ENCODE results near the gene PPP4R3B. TPM values are rescaled to one million over a fixed set of nuclear protein-coding genes. Genes with fewer than 3 reads are reported as not detected.

The PPP4R3B gene
- total RNA-seq, 1 donor from 2014 or later = 42.5 TPM

DNA sequence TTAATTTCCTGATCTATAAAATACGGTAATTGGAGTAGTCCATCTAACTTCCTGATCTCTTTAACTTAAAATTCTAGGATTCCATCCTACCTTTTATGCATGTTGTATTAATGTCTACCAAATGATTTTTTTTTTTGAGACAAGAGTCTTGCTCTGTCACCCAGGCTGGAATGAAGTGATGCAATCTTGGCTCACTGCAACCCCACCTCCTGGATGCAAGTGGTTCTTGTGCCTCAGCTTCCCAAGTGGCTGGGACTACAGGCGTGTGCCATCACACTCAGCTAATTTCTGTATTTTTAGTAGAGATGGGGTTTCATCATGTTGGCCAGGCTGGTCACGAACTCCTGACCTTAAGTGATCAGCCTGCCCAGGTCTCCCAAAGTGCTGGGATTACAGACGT is 50.1 kb downstream of the PPP4R3B start:
- no peaks in the 10 kb centered on the region for H3K36me3 ChIP-seq (ENCODE audit: control insufficient read depth, insufficient read depth, low read length)
- TF ChIP-seq, protein P1, sequence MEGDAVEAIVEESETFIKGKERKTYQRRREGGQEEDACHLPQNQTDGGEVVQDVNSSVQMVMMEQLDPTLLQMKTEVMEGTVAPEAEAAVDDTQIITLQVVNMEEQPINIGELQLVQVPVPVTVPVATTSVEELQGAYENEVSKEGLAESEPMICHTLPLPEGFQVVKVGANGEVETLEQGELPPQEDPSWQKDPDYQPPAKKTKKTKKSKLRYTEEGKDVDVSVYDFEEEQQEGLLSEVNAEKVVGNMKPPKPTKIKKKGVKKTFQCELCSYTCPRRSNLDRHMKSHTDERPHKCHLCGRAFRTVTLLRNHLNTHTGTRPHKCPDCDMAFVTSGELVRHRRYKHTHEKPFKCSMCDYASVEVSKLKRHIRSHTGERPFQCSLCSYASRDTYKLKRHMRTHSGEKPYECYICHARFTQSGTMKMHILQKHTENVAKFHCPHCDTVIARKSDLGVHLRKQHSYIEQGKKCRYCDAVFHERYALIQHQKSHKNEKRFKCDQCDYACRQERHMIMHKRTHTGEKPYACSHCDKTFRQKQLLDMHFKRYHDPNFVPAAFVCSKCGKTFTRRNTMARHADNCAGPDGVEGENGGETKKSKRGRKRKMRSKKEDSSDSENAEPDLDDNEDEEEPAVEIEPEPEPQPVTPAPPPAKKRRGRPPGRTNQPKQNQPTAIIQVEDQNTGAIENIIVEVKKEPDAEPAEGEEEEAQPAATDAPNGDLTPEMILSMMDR (IDR thresholded peaks at IDR 0.05; ENCODE audit: insufficient read depth, low read length, poor library complexity, severe bottlenecking) = no peak
- DNase-seq (ENCODE audit: low read depth) = no peak
- no peaks in the 10 kb centered on the region for H3K27me3 ChIP-seq (ENCODE audit: control insufficient read depth, insufficient read depth, low read length)
- H3K4me3 ChIP-seq (ENCODE audit: low read depth, low read length) = no peak overlapping the region

DNA sequence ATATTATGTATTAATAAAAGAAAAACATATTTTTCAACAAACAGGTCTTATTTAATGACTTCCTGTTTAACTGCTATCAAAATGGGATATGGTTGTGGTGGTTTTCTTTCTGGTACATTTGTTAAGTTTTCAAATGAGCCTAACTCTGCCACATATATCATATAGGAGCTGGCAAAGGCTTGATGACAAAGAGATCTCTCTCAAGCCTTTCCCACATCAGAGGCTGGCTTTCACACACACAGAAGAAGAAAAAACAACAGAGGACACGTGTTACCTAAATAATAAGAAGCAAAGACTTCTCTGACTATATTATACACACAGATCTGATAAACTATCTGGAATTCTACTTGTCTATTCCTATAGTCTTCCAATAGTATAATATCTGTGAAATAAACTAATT is 51.8 kb downstream of the PPP4R3B start:
- no peaks in the 10 kb centered on the region for H3K27me3 ChIP-seq (ENCODE audit: control insufficient read depth, insufficient read depth, low read length)
- peaks cover 1% of the 10 kb centered on the region for H3K36me3 ChIP-seq (ENCODE audit: control insufficient read depth, insufficient read depth, low read length)
- H3K4me3 ChIP-seq (ENCODE audit: low read depth, low read length) = no peak overlapping the region
- DNase-seq (ENCODE audit: low read depth) = no peak
- TF ChIP-seq, protein P1 (IDR thresholded peaks at IDR 0.05; ENCODE audit: insufficient read depth, low read length, poor library complexity, severe bottlenecking) = no peak

DNA sequence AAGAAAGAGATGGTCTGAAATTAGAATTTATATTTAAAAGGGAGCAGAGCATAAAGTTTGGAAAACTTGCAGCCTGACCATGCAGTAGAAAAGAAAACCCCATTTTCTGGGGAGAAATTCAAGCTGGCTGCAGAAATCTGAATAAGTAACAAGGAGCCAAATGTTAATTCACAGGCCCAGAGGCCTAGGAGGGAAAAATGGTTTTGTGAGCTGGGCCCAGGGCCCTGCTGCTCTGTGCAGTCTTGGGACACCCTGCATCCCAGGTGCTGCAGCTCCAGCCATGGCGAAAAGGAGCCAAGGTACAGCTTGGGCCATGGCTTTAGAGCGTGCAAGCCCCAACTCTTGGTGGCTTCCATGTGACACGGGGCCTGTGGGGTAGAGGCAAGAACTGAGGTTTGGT is 56.6 kb downstream of the PPP4R3B start:
- TF ChIP-seq, protein P1 (IDR thresholded peaks at IDR 0.05; ENCODE audit: insufficient read depth, low read length, poor library complexity, severe bottlenecking) = no peak
- peaks cover 3% of the 10 kb centered on the region for H3K36me3 ChIP-seq (ENCODE audit: control insufficient read depth, insufficient read depth, low read length)
- H3K4me3 ChIP-seq (ENCODE audit: low read depth, low read length) = no peak overlapping the region
- no peaks in the 10 kb centered on the region for H3K27me3 ChIP-seq (ENCODE audit: control insufficient read depth, insufficient read depth, low read length)
- DNase-seq (ENCODE audit: low read depth) = no peak

DNA sequence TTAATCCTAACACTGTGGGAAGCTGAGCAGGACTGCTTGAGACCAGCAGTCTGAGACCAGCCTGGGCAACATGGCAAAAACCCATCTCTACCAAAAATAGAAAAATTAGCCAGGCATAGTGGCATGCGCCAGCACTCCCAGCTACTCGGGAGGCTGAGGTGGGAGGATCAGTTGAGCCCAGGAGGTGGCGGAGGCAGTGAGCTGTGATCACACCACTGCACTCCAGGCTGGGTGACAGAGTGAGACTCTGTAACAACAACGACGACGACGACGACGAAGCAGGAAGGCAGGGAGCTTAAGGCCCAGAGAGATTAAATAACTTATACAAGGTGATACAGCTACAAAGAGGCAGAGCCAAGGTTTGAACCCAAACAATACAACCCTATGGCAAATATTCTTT is 60.6 kb downstream of the PPP4R3B start:
- TF ChIP-seq, protein P1 (IDR thresholded peaks at IDR 0.05; ENCODE audit: insufficient read depth, low read length, poor library complexity, severe bottlenecking) = no peak
- no peak overlapping the region for H3K4me3 ChIP-seq (ENCODE audit: low read depth, low read length)
- DNase-seq (ENCODE audit: low read depth) = no peak
- no peaks in the 10 kb centered on the region for H3K27me3 ChIP-seq (ENCODE audit: control insufficient read depth, insufficient read depth, low read length)
- peaks cover 3% of the 10 kb centered on the region for H3K36me3 ChIP-seq (ENCODE audit: control insufficient read depth, insufficient read depth, low read length)

DNA sequence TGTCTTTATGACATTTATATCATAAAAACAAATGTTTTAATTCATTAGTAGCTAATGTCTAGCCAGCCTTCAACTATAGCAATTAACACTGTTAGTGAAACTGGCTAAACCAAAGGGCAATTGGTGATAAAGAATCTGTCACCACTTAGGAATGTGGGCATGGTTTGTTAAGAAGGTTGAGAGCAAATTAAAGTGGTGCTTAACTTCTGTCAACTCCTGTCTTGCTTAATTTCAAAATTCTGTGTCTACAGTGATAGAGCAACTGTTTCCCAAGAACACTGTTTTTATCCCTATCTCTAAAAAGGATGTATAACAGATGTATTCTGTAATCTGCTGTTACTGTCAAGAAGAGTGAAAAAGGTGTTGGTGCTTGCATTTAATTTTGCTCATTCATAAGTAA is 61.4 kb downstream of the PPP4R3B start:
- no peaks in the 10 kb centered on the region for H3K27me3 ChIP-seq (ENCODE audit: control insufficient read depth, insufficient read depth, low read length)
- H3K4me3 ChIP-seq (ENCODE audit: low read depth, low read length) = no peak overlapping the region
- H3K36me3 ChIP-seq (ENCODE audit: control insufficient read depth, insufficient read depth, low read length) = peaks cover 2% of the 10 kb centered on the region
- DNase-seq (ENCODE audit: low read depth) = peak; percentile 28
- TF ChIP-seq, protein P1 (IDR thresholded peaks at IDR 0.05; ENCODE audit: insufficient read depth, low read length, poor library complexity, severe bottlenecking) = no peak

DNA sequence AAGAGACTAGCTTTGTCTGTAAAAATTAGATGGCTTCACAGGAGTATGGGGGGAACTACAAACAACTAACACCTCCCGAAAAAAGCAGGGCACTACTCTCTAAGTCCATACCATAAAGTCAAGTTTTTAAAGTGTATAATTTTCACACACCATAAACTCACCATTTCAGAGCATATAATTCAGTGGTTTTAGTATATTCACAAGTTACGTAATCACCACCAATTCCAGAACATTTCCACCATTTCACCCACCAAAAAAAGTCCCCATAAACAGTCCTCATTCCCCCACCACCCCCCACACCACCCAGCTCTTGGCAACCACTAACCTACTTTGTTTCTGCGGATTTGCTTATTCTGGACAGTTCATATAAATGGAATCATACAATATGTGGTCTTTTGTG is 64.1 kb downstream of the PPP4R3B start:
- Histone ChIP-seq H3K36me3 (ENCODE audit: control insufficient read depth, insufficient read depth, low read length) (no peaks in the 10 kb centered on the region), H3K27me3 (ENCODE audit: control insufficient read depth, insufficient read depth, low read length) (no peaks in the 10 kb centered on the region), H3K4me3 (ENCODE audit: low read depth, low read length) (no peak overlapping the region)
- no peak for DNase-seq (ENCODE audit: low read depth)
- TF ChIP-seq, protein P1 (IDR thresholded peaks at IDR 0.05; ENCODE audit: insufficient read depth, low read length, poor library complexity, severe bottlenecking) = no peak

Measured in kidney epithelial cell (primary cell).